D721Med (cell line): Measurements from ENCODE around the gene SPSB1.
"Not testable (repeated sequence)": the region's sequence is repeated elsewhere in the genome, so short reads cannot be mapped to it uniquely, and the experiment has no call there.

Experiments used
- DNase-seq: peaks from one replicate; pipeline ENCODE4 v3.0.0; 2011; ENCODE audit warnings: low spot score; ENCODE audit not compliant: insufficient read length
- FAIRE-seq: peaks from 2 replicates; lab custom pipeline; 2011; peaks lifted over from hg19 to GRCh38; lab: Jason Lieb, UNC
- CTCF ChIP-seq: IDR thresholded peaks from 2 replicates; pipeline ENCODE4 v1.5.1; 2012; ENCODE audit warnings: mild to moderate bottlenecking, control low read depth; ENCODE audit not compliant: insufficient read depth; ENCODE audit errors: missing control alignments

SPSB1 gene

DNA sequence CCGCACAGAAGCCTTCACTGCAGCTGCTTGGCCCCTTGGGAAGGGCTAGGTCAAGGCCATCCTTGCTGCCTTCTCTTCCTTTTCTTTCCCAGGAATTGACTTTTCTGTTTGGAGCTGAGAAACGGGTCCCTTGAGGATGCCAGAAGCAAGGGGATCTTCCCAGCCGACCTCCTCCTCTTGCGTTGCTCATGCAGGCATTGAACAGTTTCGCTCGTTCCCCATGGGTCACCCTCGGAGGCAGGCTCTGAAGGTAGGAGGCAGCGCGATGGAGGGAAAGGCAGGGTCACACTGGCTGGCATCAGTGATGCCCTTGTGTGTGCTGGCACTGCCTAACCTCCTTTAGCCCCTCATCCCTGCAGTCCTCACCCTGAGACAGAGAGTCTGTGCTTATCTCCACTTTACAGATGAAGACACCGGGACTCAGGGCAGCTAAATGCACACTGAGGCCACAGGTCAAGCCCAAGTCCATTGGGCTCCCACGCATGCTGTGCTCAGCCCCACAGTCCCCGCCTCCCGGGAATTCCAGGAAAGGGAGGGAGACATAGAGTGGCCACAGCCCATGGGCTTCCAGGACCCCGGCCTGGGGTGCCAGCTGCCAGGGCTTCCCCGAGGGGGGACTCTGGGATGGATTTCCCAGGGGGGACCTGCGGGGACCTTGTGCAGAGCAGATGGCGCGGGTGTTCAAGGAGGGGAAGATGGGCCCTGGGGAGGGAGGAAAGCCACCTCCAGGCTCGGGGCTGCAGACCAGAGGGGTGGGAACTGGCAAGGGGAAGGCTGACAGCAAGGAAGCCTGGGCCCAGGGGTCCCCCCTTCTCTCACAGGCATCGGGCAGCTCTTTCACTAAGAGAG is 90.2 kb downstream of the SPSB1 start:
- no peak for FAIRE-seq
- TF ChIP-seq CTCF, result no peak
- no peak for DNase-seq

DNA sequence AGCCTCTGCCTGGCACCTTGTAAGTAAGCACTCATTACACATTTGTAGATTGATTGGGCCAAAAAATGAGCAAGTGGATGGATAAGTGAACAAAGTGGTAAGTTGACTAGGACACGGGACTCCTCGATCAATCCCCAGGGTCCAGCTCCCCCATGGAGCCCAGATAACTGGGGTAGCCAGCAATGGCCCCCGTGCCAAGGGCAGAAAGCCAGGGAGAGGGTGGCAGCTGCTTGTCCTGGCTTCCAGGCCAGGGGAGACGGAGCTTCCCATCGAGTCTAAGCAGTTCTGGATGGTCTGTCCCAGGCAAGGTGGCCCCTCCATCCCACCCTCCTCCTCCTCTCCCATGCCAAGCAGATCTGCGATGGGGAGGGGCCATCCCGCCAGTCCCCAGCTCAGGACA is 91.4 kb downstream of the SPSB1 start:
- TF ChIP-seq CTCF, result no peak
- FAIRE-seq, result no peak
- no peak for DNase-seq

DNA sequence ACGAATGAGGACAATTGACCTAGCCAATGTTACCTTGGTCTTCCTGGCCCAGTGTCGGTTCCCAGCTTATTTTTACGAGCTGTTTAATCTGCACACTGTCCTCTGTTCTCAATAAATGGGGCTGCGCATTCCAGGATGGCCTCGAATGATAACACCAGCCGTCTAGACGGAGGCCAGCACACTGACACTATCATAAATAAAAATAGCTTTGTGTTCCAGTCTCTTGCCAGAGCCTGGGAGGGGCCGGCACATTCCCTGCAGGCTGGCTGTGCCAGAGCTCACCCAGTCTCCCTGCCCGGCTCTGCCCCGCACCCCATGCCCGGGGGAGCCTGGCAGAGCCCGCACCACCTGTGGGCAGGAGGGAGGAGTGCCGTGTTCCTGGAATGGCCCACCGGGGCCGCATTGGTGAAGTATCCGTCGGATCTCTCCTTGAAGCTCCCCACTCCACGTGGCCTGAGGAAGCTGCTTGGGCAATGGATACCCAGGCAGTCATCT is 92.1 kb downstream of the SPSB1 start:
- no peak for FAIRE-seq
- DNase-seq, result no peak
- no peak for TF ChIP-seq CTCF

DNA sequence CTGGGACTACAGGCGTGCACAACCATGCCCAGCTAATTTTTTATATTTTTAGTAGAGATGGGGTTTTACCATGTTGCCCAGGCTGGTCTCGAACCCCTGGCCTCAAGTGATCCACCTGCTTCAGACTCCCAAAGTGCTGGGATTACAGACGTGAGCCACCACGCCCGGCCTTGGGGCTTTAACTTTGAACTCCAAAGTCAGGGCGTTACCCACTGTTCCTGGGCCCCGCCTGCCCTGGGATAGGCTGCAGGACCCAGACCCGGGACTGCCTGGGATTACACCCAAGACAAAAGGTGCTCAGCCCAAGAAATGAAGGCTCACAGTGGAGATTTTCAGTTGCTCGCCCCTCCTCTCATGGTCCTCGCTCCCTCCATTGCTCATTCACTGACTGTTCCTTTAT is 92.7 kb downstream of the SPSB1 start:
- FAIRE-seq, DNase-seq: not testable (repeated sequence)

- FAIRE-seq, result no peak
- TF ChIP-seq CTCF, result no peak
- no peak for DNase-seq
Measured at GRCh38 chr1:9385801-9386573, 93.3 kb downstream of the SPSB1 start.

- DNase-seq (no peak), FAIRE-seq (no peak)
- no peak for TF ChIP-seq CTCF
Measured at GRCh38 chr1:9388335-9389180, 95.9 kb downstream of the SPSB1 start.

GRCh38 chr1:9389968-9390367 is 97.3 kb downstream of the SPSB1 start:
- FAIRE-seq, result no peak
- no peak for DNase-seq
- TF ChIP-seq CTCF, result no peak
